HG02943 (cell line): ENCODE data around the gene CTU2.

Experiments
- ATAC-seq: cut with Tn5 transposase; IDR thresholded peaks from one replicate; pipeline ENCODE4 v1.9.1; 2021; ENCODE audit warnings: mild to moderate bottlenecking, low read depth, moderate library complexity; ENCODE audit not compliant: unreplicated experiment

Gene CTU2

DNA sequence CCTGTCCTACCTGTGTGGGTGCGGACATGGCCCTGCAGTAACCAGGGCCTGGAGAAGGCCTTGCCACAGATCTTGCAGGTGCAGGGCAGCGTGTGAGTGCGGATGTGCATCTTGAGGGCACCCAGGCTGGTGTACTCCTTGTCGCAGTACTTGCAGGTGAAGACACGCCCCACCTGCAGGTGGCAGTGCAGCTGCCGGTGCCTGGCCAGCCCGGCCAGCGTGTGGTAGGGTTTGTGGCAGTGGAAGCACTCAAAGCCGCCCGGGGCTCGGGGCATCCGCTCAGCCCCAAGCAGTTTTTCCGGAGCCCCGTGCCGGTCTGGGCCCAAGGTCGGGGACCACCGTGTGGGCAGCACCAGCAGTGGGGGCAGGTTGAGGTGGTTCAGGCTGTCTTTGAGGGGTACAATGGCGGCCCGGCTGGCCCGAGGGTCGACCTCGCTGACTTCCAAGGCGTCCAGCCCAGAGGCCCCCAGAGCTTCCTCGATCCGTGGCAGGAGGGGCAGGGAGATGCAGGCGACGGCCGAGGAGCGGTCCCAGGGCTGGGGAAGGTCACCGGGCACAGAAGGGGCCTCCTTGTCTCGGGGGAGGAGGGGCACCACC lies 25.1 kb upstream of the CTU2 start:
- ATAC-seq = peak; percentile 20

DNA sequence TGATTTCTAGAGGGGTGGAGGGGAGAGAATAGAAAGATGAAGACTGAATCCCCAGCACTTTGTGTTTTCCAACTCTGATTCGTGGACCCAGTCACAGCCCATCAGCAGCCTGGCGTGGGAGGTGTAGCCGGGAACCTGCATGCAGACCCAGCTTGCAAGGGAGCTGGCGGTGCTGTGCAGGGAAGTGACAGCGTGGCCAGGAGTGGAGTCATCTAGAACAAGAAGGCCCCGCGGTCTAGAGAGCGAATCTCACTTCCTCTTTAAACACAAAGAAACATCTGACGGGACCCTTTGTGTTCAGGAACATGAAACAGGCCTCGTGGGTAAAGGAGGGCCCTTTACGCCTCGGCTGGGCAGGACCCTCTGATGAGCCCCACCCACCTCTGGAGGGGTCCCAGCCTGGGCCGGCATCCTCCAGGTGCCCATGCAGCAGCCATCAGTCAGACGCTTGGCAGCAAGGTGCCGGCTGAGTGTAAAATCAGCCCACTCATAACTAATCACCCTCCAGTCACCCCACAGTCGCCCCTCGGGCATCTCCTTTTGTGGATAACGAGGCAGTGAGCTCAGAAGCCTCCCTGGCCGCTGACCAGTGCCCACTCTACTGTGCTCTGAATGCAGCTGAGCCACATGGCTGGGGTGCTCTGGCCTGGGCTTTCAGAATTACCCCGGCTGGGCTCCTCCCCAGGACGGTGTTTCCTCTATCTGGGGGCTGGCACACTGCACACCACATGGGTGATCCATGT lies 24.4 kb upstream of the CTU2 start:
- ATAC-seq = peak; percentile 63

DNA sequence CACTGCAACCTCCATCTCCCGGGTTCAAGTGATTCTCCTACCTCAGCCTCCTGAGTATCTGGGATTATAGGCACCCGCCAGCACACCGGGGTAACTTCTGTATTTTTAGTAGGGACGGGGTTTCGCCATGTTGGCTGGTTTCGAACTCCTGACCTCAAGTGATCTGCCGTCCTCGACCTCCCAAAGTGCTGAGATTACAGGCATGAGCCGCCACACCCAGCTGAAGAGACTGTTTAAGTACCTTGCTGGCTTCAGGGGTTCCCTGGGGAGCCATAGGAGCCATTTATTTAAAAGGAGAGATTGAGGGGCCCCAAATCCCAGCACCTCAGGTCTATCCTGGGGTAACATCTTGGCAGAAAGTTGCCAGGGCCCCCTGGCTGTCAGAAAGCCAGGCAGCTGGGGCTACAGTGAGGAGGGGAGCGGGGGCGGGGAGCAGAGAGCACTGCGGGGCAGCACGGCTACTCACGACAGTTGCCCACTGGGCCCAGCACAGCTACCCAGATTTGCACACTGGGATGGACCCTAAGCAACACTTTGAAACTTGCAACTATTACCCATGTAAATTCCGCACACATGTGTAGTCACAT lies 21.6 kb upstream of the CTU2 start:
- ATAC-seq = no peak

DNA sequence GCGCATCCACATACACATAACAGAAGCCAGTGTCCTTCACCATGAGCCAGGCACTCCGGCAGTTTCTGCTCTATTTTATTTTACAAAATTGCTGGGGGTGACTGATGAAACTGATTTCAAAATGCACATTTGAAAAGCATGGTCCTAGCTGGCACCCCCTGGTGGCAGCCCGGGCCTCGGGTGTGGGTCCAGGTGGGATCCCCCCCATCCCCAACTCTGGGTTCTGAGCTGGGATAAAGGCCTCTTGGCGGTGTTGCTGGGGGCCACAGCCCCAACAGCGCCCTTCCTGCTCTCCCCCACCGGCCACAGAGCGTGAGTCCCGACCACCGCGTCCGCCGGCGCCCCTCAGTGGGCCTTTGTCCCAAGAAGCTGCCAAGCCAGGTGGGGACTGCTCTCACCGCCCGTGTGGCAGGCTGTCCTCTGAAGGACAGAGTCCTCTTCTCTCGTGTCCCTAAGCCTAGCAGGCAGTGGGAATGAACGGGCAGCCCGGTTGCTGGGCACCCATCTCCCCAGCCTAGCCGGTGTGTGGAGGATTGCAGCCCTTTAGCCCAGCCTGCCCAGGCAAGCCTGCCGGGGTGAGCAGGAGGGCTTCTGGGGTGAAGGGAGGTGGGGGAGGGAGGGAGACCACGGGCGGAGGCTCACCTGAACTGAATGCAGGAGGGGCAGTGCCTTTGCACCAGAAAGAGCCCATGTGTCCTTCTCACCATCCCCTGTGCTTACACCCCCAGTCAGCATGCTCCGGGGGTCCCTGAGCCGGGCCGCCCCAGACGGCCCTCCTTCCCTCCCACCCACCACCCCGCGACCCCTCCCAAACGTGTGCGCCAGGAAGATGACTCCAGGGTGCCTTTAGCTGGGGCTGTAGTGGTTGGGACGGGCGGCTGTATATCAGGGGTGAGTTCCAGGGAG lies 20.9 kb upstream of the CTU2 start:
- no peak for ATAC-seq

DNA sequence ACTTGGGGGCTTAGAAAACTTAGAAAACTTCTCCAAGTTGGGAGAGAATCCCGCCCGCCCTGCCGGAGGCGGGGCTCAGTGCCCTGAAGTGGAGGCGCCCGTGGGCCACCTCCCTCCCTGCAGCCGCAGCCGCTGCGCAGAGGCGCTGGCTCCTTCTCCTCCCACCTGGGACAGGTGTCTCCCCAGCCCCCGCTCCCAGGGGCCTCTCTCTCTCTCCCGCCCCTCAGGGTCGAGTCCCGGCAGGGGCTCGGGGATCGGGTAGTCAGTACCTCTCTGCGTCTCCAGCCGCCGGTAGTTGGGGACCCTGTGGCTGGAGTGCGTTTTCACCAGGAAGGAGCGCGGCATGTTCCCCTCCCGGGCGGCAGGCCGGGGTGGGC lies 20.3 kb upstream of the CTU2 start:
- ATAC-seq = no peak

DNA sequence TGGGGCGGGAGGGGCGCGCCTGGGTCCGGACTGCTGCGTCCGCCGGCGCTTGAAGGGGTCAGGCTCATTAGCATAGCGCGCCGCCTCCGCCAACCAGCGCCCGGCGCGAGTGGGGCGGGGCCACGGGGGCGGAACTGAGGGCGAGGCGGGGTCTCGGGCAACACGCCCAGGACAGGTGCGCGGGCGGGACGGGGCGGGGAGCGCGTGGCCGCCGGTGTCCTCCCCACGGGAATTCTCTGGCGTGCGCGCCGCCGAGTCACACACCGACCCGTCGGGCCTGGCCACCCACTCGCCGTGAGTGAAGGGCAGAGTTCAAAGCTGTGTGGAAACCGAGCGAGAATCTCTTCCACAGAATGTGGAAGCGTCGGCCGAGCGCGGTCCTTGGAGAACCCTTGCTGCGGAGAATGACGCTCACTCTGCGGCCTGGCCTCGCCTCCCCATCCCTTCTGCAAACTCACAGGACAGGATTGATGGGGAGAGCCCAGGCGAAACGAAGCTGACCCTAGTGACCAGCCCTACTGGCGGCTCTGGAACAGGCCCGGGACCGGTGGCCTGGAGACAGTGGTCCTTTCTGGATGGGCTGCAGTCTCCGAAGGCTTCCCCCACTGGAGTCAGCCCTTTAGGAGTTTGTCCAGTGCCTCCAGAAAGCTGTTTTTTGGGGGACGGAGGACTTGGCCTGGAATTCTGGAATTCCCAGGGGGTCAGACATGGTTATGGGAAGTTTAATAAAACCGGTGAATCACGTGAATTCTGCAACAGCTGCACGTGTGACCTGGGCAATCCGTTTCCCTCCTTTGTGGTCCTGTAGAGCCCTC lies 19.7 kb upstream of the CTU2 start, which contains the start of gene SNAI3:
TSS of gene SNAI3 (minus strand) at position 69 of the 815 bp plus-strand sequence. CDS start 101 bp downstream, outside the sequence.
- no peak for ATAC-seq

- ATAC-seq = no peak
Measured at GRCh38 chr16:88687254-88687576, 19.1 kb upstream of the CTU2 start.

- no peak for ATAC-seq
Measured at GRCh38 chr16:88687676-88688012, 18.7 kb upstream of the CTU2 start.

- no peak for ATAC-seq
Measured at GRCh38 chr16:88688013-88688778, 18.1 kb upstream of the CTU2 start.

DNA sequence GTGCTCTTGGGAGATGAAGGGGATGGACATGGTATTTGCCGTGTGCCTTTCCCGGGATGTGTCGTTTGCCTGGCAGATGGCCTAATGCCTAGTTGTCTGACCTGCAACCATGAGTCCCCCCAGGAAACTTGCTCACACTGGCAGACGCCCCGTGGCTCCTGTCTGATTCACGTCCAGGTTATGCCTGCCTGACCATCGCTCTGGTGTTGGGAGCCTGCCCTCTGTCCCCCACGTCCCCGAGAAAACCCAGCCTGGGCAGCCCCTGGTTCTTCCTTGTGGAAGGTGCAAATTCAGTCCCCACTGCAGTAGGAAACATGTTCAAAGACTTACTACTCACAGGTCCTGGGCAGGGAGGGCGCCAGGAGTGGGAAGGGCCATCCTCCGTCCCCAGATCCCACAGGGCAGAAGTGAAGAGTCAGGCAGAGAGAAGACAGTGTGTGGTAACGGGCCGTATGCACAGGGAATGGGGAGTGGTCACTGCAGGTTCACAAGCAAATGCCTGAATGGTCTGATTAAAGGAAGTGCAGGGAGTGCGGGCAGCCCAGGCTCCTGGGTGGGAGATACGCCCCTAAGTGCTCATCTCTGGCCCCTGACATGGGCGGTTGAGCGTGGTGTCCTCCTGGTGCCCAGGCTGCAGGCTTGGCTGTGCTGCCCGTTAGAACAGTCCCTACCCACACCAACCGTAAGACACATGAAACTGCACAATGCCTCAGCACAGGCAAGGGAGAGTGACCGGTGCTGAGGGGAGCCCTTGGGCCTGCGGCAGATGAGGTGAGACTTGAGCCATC lies 15.8 kb upstream of the CTU2 start:
- ATAC-seq = no peak

DNA sequence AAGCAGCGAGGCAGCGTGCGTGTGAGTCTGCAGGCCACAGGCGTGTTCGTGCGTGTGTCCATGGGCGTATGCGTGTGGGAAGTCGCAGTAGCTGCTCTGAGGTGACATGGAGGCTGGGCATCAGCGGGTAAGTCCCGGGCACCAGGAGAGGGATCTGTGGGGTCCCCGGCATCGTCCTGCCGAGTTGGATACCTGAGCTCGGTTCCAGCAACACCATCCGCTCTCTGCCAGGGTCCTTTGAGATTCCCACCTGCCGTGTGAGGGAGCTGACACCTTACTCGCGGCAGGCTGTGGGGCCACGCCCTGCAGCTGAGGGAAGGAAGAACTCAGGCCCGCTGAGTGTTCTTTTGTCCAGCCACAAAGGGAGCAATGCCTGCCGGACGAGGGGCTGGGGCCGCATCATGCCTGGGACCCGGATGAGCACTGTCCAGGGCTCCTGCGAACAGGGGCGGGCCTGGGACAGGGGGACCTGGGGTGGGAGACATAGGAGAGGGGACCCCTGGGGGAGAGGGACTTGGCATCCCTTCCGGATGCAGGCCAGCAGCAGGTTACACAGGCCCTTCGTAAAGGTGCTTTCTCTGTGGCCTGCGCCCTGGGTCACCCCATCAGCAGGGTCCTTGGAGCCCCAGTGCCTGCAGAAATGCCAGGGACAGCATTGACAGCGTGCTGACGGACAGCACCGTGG lies 15.0 kb upstream of the CTU2 start:
- ATAC-seq = no peak

DNA sequence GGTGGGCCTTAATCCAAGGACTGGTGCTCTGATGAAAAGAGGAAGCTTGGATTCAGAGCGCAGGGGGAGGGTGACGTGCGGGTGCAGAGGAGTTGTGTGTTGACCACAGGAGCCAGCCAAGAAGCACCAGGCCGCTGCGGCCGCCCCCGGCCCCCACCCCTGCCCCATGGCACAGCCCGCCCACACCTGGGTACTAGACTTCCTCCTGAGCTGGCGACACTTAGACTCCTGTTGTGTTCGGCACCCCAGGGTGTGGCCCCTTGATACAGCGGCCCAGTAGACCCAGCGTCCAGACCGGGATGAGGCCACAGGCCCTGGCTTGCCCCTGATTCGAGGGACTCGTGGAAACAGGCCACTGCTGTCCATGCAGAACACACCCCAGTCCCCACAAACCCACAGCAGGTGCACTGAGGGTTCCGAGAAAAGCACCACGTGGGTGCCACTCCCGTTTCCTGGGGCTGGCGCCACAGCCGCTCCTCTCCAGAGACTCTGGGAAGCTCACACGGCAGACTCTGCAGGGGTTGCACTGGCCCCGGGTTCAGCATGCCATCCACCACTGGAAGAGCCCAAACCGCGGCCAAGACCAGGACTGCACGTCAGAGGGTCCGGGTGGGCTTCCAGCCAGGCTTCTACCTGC lies 14.3 kb upstream of the CTU2 start:
- ATAC-seq = no peak

DNA sequence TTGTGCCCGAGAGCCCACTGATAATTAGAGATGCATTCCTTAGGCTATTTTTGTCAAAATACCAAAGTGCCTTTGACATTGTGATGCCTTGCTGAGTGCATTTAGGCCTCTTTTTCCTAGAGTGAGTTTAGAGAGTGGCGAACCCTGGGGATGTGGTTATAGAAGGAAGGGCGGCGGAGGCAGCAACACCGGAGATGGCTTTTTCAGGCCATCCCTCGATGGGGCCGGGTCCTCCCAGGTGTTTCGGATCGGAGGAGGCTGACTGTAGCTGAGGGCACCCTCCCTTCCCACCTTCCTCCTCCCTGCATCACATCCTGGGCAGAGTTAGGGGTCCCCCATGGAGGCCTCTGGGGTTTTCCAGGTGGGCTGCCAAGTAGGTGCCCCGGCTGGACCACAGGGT lies 13.4 kb upstream of the CTU2 start:
- no peak for ATAC-seq

DNA sequence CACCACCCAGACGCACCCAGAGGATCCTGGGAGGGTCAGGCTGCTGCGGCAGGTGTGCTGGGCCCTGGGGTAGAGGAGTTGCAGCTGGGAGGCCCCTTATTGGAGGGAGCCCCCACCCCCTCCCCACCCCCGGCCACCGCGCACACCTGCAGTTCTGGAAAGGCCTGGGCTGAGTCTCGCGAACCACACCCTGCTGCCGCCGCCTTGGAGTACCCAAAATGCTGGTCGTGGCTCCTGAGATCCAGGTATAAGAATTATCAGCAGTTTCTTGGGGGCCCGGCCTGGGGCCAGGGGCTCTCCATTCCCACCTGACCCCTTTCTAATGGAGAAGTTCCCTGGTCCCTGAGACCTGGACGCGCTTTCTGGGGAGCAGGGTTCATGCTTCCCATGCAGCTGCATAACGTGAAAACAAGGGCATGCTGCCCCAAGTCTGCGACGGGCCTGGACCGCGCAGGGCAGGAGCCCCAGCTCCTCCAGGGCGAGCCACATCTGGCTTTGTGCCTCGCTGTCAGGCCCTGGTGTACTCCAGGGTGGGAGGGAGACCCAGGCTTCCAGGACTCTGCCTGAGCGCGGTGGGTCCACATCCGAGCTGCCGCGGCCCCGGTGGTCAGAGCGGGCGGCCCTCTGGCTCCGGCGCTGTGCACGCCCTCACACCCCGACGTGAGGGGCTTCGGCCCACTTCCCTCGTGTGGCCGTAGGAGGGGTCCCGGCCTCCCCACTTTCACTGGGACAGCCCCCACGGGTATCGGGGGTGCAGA lies 12.7 kb upstream of the CTU2 start:
- no peak for ATAC-seq

GRCh38 chr16:88694221-88695087 lies 11.8 kb upstream of the CTU2 start:
- ATAC-seq = no peak

- ATAC-seq = no peak
Measured at GRCh38 chr16:88695218-88695617, 11.1 kb upstream of the CTU2 start.
